ENCODE results near the gene UCK1.

UCK1 gene

DNA sequence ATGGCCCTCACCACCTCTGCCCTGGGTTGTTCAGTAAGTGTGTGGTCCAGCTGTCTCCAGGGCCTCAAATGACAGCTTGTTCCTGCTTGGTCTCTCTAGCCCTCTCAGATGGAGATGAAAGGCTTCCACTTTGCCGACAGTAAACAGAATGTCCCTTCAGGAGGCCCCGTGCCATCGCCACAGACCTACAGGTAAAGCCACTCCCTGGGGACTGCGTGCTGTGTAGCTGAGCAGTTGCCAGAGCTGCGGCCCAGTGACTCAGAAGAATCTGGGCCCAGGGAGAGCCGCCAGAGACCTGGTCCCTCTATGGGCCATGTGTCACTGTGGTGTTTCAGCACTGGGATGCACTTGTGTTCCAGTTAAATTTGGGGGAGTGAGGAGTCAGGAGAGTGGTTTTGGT lies 39.0 kb downstream of the UCK1 start:
- DNase-seq, result no peak

DNA sequence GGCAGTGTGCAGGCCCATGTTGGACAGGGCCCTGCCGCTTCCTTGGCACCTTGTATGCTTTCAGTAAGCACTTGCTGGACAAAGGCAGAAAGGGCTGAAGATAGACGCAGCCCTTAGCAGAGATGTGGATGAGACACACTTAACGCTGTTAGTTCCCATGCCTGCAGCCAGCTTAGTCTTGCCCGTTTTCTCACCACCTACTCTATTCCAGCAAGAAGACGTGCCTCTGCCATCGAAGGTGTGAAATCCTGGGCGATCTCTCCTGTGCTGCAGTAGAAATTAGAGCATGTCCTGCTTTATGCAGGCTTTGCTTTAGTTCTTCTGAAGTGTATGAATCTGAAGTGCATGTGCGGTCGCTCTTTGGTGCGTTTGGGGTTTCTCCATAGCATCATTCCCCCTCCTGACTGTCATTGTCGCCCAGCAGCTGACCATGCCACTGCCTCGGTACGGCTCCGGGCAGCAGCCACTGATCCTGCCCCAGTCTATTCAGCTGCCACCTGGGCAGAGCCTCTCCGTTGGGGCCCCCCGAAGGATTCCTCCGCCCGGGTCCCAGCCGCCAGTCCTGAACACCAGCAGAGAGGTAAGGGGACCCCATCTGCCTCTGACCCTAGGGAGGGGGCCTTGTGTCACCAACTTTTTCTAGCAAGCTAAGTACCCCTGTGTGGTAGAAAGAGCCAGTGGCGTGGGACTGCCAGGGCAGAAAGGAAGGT lies 39.9 kb downstream of the UCK1 start:
- DNase-seq, result no peak

DNA sequence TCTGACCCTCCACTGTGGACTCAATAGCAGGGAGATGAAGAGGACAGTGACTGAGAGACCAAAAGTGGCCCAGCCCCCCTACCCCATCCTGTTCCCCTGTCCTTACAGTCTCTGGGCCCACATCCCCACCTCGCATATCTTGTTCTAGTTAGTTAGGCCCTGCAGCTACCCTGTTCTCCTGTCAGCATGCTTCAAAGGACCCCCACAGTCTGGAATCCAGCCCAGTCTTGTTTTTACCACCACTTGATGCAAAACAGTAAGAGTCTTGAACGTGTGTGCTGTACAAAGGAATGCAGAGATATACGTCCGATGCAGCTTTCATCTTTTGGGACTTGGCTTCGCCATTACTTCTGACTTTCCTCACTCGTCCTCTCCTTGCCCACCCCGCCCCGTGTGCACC lies 40.5 kb downstream of the UCK1 start:
- DNase-seq, result no peak

DNA sequence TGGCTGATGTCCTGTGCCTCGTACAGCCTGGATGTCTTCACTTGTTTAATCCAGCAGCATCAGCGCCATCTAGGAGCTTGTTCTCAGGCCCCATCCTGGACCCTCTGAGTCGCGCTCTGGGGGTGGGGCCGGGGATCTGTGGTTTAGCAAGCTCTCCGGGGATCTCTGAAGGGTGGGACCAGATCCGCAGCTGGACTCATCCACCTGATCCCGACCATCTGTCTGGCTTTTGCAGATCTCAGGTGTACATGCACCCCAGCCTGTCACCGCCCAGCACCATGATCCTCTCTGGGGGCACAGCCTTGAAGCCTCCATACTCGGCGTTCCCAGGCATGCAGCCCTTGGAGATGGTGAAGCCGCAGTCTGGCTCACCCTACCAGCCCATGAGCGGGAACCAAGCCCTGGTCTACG lies 43.4 kb downstream of the UCK1 start:
- no peak for DNase-seq

- DNase-seq, result no peak
These were observed 44.1 kb downstream of the UCK1 start for GRCh38 chr9:131487001-131487400.

- no peak for DNase-seq
These were observed 45.2 kb downstream of the UCK1 start for GRCh38 chr9:131485728-131486422.

DNA sequence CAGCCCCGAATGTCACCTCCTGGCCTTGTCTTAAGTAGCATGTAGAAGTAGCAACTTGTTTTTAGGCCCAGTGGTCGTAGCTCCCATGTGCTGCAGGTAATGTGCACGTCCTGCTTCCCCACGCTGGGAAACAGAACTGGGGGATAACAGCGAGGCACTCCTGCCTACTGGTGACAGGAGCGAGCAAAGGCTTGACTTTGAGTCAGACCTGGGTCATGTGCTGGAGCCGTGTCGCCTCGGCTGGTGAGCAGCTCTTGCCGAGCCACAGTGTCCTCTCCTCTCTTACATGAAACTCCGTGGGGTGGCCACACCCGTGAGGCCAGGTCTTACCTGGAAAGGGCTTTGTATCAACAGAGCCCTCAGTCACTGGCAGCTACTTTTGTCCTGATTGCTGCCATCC lies 45.9 kb downstream of the UCK1 start:
- no peak for DNase-seq

DNA sequence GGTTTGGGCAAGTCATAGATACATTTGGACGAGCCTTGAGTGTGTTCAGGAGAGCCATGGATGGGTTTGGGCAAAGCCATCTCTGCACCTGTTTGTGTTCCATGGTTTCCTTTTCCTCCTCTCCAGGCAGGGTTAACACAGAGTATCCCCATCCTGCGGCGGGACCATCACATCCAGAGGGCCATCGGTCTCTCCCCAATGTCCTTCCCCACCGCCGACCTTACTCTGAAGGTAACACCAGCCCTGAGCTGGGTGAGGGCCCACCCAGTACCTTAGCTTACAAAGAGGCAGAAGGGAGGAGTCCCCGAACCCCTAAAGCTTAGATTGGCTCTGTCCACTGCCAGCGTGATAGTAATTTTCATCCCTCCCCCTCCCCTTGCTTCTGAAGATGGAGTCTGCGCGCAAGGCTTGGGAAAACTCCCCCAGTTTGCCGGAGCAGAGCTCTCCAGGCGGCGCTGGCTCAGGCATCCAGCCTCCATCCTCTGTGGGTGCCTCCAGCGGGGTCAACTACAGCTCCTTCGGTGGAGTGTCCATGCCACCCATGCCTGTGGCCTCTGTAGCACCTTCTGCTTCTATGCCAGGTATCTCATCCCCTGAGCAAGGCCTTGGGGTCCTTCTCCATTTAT lies 46.4 kb downstream of the UCK1 start:
- no peak for DNase-seq

DNA sequence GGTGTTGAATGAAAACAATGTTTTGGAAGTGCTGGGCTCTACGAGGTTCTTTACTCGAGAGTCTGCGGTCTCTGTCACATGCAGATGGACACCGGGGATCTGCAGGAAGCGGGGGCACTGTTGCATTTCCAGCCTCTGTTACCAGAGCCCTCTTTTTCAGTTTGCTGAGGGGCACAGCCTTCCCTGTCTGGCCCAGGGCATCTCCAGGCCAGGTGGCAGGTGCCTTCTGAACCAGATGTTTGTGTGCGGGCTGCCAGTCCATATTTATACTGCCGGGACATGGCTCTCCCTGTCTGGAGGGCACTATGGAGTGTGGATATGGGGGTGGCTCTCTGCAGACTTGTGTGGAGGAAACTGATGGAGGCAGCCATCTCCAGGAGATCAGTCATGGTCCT lies 47.0 kb downstream of the UCK1 start:
- DNase-seq, result no peak

DNA sequence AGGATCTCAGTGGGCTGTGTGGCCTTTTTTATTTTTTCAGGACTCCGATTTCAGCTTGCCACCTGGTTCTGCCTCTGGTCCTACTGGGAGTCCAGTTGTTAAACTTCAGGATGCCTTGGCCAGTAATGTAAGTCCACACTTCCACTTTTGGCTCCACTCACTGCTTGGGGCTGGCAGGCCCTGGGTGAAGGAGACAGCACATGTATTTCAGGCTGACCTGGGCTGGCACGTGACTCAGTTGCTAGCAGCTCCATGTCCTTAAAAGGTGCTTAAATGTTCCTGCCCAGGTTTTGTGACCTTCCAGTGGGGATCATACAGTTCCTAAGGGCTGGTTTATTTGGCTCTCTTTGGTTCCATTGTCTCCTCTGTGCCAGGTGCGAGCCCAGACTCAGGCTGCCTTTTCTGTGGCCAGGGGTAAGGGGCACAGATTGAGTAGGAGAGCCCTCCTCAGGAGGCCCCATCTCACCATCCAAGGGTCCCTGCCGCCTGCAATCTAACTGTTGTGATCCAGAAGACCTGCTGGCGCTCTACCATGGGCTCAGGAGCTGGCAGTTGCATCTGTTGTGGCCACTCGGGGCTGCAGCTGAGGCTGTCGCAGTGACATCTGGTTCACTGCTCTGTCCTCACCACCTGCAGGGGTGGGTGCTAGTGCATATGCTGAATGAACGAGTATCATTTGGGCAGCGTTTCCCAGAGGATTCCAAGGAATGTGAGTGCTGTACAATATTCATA lies 47.6 kb downstream of the UCK1 start:
- no peak for DNase-seq

GRCh38 chr9:131482343-131483006 lies 48.6 kb downstream of the UCK1 start:
- DNase-seq, result no peak

DNA sequence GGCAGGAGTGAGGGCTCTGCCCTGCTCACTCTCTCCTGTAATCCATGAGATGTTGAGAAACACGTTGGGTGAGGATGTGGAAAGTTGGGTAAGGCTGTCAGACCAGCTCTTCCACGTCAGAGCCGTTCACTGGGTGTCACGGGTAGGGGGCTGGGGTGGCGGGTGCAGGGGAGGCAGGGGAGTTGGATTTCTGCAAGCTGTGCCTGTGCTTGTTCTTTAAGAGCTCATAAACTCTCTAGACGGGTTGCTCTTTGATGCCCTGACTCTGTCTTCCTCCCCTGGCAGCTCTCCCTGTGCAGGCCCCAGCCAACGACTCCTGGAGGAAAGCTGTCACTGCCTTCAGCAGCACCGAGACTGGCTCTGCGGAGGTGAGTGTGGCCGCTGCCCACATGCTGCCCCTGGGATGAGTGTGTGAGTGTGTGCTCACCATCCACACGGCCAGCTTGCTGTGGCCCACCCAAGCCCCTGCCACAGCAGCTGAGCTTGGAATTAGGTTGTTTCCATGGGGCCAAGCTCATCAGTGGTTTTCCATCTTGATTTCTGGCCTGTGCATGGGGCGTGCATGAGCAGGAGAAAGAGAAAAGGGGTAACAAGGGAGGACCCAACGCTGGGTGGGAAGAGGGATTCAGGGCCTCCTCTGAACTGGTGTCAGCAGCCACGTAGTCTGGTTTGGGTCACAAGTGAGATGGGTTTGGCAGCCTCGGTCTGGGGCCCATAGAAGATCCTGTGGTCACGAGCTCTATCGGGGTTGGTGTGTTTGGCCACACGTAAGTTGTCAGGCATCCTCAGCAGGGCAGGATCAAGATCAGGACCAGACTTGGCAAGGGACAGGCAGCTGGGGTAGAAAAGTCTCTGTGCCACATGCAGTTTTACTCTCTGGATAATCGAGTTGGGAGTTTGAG lies 49.4 kb downstream of the UCK1 start:
- DNase-seq, result no peak

GRCh38 chr9:131480258-131480657 lies 50.8 kb downstream of the UCK1 start:
- no peak for DNase-seq

DNA sequence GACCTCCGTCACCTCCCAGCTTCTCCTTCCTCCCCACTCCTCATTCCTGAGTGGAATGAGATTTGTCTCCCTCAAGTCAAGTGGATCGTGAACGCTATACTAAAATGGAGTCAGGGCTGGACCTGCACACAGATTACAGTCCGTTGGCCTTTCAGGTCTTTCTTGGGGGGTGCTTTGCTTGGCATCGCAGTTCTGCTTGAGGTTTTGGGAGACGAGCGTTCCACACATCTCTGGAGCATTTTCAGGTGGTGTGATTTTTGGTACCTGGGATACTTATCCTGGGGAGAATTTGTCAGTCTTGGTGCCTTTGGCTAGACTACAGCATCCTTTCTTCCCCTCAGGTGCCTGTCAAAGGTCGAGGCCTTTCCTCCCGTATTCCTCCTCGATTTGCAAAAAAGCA lies 52.2 kb downstream of the UCK1 start:
- no peak for DNase-seq

GRCh38 chr9:131478421-131478868 lies 52.6 kb downstream of the UCK1 start:
- no peak for DNase-seq

GRCh38 chr9:131477816-131478419 lies 53.1 kb downstream of the UCK1 start:
- no peak for DNase-seq

- DNase-seq, result no peak
These were observed 53.7 kb downstream of the UCK1 start for GRCh38 chr9:131477367-131477766.

DNA sequence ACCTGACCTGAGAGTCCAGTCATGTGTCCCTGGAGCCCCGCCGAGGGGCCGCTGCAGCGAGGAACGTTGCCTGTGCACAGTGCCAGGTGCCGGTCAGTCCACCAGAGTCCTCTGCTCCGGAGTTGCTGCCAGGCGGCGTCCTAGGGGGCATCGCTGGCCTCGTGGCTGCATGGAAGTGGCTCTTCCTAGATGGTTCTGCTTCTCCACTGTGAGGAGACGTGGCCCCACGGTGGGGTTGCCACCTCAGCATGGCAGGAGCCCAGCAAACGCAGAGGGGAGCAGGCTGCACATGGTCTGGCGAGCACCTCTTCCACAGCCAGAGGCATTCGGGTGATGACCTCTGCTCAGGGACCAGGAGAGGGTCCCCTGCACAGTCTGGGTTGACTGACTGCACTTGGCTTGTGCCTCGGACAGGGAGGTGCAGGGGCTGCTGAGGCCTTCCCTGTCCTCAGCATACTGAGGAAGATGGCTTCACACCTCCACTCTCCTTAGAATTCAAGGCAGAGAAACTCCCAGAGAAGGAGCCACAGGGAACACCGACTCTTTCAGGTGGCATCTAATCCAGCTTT lies 54.2 kb downstream of the UCK1 start:
- DNase-seq, result no peak

DNA sequence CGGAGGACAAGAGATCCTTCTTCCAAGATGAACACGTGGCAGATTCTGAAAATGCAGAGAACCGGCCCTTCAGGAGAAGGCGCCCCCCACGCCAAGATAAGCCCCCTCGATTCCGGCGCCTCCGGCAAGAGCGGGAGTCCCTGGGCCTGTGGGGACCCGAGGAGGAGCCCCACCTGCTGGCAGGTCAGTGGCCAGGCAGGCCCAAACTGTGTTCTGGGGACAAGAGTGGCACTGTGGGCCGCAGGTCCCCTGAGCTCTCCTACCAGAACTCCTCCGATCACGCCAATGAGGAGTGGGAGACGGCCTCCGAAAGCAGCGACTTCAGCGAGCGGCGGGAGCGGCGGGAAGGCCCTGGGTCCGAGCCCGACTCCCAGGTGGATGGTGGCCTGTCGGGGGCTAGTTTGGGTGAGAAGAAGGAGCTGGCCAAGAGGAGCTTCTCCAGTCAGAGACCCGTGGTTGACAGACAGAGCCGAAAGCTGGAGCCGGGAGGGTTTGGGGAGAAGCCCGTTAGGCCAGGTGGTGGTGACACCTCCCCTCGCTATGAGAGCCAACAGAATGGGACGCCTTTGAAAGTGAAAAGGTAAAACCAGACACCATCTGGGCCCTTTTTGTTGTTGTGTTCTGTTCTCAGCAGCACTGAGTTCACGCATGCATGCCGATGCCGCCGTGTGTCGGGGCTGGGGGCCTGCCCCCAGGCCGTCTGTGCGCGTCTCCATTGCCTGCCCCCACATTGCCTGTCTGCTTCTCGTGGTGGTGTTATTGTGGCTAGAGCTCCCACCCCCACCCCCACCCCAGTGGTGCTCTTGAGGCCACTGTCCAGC lies 54.9 kb downstream of the UCK1 start:
- no peak for DNase-seq
